Kidney (tissue), 14 donors: ENCODE data around the gene NKX2-2. TPM values are rescaled to one million over a fixed set of nuclear protein-coding genes. Genes with fewer than 3 reads are reported as not detected.

Experiments used
- DNase-seq, 5 donors: peaks; one replicate each; pipeline ENCODE4 v3.0.0-alpha.2; 2013 to 2020
- FAIRE-seq: peaks from 2 replicates; lab custom pipeline; 2012; peaks lifted over from hg19 to GRCh38; lab: Jason Lieb, UNC
- H3K27ac ChIP-seq, 2 donors: one replicate each; pipeline ENCODE4 v1.7.0; 2013; ENCODE audit warnings: low read depth in 2 of 2, low read length in 2 of 2, inconsistent platforms in 1 of 2
- H3K27me3 ChIP-seq: one replicate; pipeline ENCODE4 v1.7.1; 2013; ENCODE audit warnings: low read length, inconsistent platforms; ENCODE audit not compliant: control insufficient read depth, insufficient read depth
- H3K36me3 ChIP-seq, 3 donors: one replicate each; pipeline versions ENCODE4 v1.7.0 to v1.7.1; 2013; ENCODE audit warnings: low read length in 3 of 3, control low read depth in 1 of 3, inconsistent platforms in 1 of 3; ENCODE audit not compliant: insufficient read depth in 3 of 3, control insufficient read depth in 2 of 3
- H3K4me1 ChIP-seq, 3 donors: one replicate each; pipeline versions ENCODE4 v1.7.0 to v1.7.1; 2013; ENCODE audit warnings: low read length in 3 of 3, inconsistent platforms in 1 of 3, low read depth in 1 of 3; ENCODE audit not compliant: control insufficient read depth in 2 of 3, insufficient read depth in 2 of 3
- H3K4me3 ChIP-seq, 3 donors: one replicate each; pipeline versions ENCODE4 v1.7.0 to v1.8.1; 2013; ENCODE audit warnings: low read length in 3 of 3, control low read depth in 1 of 3, inconsistent platforms in 1 of 3
- H3K9ac ChIP-seq, 3 donors: one replicate each; pipeline versions ENCODE4 v1.7.0 to v1.7.1; 2013; ENCODE audit warnings: low read length in 3 of 3, control low read depth in 1 of 3, inconsistent platforms in 1 of 3
- H3K9me3 ChIP-seq, 3 donors: one replicate each; pipeline versions ENCODE4 v1.7.0 to v1.7.1; 2013; ENCODE audit warnings: low read length in 3 of 3, control low read depth in 1 of 3, inconsistent platforms in 1 of 3; ENCODE audit not compliant: control insufficient read depth in 2 of 3, insufficient read depth in 1 of 3
- intact Hi-C: fragments of 100-400 bp; cut with DNase I; formaldehyde crosslinking; loops from one replicate; pipeline ENCODE4 v1.11.1; 2022
- polyA plus RNA-seq: library from polyadenylated mRNA; stranded (reverse); fragments of 350-450 nt; fragmentation: Illumina TruSeq; extraction: RNeasy Lipid Tissue Mini Kit (QIAGEN cat#74804); gene quantifications from one replicate; pipeline ENCODE4 v1.2.3, GENCODE V29; 2014; ENCODE audit warnings: low read depth, low replicate concordance; ENCODE audit not compliant: insufficient read depth
- total RNA-seq: library from RNA; stranded (reverse); fragmentation: NEBNext Ultra II Directional; extraction: Animal tissue kit (Norgen Biotek cat#: 25700); gene quantifications from one replicate; pipeline ENCODE4 v1.2.1, GENCODE V29; 2021
- TF ChIP-seq, protein P1 (sequence below): IDR thresholded peaks from 3 replicates; pipeline ENCODE4 v1.5.1; 2012; ENCODE audit warnings: mild to moderate bottlenecking, moderate library complexity, borderline replicate concordance; ENCODE audit not compliant: insufficient read depth; ENCODE audit errors: extremely low read depth
- donor health status: control.
- donor health status: control.
- donor health status: control.
- donor health status: control.
- donor health status: control.
- donor health status: DM: yes; HTN: yes; CAD: no.
- donor health status: Normal renal cell carcinoma (clear cell type).

The NKX2-2 gene
- total and polyA plus RNA-seq, 2 donors from 2014 or later: not detected

DNA sequence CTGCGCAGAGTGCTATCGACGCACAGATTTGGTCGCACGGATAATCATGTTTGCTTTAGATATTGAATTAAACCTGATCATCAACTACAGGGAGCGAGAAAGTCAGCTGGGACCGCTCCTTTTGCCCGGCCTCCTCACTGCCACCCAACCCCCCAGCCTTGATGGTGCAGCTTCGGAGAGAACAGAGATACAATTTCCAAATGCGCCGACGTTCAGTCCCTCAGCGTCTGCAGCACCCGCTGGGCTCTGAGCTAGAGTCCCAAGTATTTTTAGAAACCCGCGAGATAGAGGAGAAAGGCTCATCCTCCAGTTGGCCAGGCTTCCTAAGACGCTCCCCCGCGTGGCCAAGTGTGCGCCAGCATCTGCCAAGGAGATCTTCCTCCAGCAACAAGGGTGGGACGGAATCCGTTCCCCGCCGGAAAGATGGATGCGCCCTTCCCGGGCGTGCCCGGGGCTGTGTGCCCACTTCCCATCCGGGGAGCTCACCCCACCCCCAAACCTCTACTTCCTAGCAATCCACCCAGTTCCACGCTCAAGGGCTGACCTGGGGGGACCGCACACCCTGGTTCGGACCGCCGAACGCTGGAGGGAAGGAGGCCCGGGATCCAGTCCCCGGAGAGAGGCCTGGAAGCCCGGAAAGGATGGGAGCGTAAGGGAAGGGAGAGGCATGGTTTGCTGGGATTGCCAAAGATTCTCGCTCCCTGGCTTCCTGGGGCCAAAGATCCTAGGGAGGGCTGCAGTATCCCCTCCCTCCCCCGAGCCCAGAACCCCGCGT lies 4.1 kb downstream of the NKX2-2 start:
- Histone ChIP-seq H3K4me1 (peaks cover 0 to 21% (median 0%) of the 10 kb centered on the region in 3 donors), H3K27me3 (peaks cover 59% of the 10 kb centered on the region), H3K36me3 (no peaks in the 10 kb centered on the region), H3K27ac (no peak overlapping the region), H3K9me3 (no peaks in the 10 kb centered on the region), H3K9ac (no peak overlapping the region), H3K4me3 (peak overlapping the region in 1 of 3 donors; percentile 43)
- TF ChIP-seq, protein P1, sequence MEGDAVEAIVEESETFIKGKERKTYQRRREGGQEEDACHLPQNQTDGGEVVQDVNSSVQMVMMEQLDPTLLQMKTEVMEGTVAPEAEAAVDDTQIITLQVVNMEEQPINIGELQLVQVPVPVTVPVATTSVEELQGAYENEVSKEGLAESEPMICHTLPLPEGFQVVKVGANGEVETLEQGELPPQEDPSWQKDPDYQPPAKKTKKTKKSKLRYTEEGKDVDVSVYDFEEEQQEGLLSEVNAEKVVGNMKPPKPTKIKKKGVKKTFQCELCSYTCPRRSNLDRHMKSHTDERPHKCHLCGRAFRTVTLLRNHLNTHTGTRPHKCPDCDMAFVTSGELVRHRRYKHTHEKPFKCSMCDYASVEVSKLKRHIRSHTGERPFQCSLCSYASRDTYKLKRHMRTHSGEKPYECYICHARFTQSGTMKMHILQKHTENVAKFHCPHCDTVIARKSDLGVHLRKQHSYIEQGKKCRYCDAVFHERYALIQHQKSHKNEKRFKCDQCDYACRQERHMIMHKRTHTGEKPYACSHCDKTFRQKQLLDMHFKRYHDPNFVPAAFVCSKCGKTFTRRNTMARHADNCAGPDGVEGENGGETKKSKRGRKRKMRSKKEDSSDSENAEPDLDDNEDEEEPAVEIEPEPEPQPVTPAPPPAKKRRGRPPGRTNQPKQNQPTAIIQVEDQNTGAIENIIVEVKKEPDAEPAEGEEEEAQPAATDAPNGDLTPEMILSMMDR: no peak
- peak in 1 of 5 donors; percentile 51 for DNase-seq
- intact Hi-C loops: loop anchor here (5.0 to 10.0 kb wide), 2 partner anchors 272 to 635 kb away; no protein-coding TSS in a partner anchor
- no peak for FAIRE-seq

DNA sequence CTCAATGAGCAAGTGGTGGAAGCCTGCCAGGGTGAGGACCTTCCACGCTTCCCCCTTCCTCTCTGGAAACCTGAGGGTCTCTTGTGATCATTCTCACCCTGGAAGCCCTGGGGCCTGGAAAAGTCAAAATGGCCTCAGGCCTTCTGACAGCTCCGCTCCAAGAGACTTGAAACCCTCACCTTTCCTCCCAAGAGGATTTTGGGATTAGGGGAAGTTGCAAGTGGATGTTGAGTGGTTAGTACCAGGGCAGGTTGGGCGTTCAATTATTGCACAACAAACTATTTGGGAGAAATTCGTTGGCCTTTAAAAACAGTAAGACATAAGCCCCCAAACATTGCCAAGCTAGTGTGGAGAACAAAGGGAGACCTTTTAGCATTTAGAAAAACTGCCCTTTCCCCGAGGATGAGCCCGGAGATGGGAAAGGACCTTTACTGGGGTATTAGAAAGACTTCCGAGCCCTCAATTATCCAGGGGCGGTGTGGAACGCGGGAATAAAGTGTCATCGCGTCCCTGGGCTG lies 4.7 kb downstream of the NKX2-2 start:
- FAIRE-seq (no peak), DNase-seq (no peak)
- H3K4me1 ChIP-seq: peaks cover 0 to 21% (median 0%) of the 10 kb centered on the region in 3 donors
- H3K27me3 ChIP-seq: peaks cover 64% of the 10 kb centered on the region
- H3K36me3 ChIP-seq: no peaks in the 10 kb centered on the region
- no peak overlapping the region for H3K9ac ChIP-seq
- H3K27ac ChIP-seq: no peak overlapping the region
- H3K4me3 ChIP-seq: no peak overlapping the region
- H3K9me3 ChIP-seq: no peaks in the 10 kb centered on the region
- intact Hi-C loops: loop anchor here (5.0 to 10.0 kb wide), 2 partner anchors 272 to 634 kb away; no protein-coding TSS in a partner anchor
- TF ChIP-seq, protein P1: no peak

DNA sequence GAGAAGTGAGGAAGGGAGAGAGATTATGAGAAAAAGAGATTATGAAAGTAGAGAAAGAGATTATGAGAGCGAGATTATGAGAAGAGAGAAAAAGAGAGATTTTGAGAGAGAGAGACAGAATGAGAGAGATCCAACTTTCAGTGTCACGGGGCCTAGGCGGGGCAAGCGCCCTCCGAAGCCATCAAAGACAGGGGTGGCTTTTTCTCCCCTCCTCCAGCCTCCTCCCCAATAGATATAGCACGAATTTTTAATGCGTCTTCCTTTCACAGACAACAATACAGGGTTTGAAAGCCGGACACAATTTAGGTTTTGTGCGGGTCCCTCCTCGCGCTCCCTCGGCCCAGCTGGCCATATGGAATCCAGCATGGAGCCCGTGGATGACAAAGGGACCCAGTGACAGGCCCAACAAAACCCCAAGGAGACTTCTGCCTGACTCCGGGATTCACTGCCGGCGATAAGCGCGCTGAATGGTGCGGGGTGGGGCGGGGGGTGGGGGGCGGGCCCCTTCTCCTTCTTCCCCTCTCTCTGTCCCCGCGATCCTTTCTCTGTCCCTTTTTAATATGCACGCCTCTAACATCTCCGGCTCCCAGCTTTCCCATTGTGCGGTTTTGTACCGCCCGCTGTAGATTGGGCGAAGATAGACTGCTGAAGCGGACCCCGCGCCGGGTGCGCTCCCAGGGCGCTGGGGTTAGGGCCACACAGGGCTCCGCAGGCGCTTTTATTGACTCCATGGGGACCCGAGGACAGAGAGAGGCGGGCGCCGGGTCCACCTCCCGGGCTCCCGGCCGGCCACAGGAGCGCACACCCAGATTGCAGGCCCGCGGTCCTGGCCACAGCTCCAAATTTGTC lies 5.4 kb downstream of the NKX2-2 start:
- peak in 1 of 5 donors; percentile 33 for DNase-seq
- Histone ChIP-seq H3K9me3 (no peaks in the 10 kb centered on the region), H3K27ac (no peak overlapping the region), H3K27me3 (peaks cover 60% of the 10 kb centered on the region), H3K36me3 (no peaks in the 10 kb centered on the region), H3K4me1 (peaks cover 0 to 21% (median 0%) of the 10 kb centered on the region in 3 donors), H3K9ac (no peak overlapping the region), H3K4me3 (no peak overlapping the region)
- intact Hi-C loops: loop anchor here (5.0 to 10.0 kb wide), 2 partner anchors 271 to 634 kb away; no protein-coding TSS in a partner anchor
- TF ChIP-seq, protein P1: no peak
- FAIRE-seq: no peak
